GM12878 (cell line): ENCODE data around the gene PHC2.

Experiments used
- EZH2 ChIP-seq: IDR thresholded peaks from 2 replicates; pipeline ENCODE4 v1.6.1; 2012; ENCODE audit warnings: low read depth, mild to moderate bottlenecking, control low read depth, inconsistent platforms, low read length, borderline replicate concordance; ENCODE audit not compliant: control insufficient read depth
- FOS ChIP-seq: IDR thresholded peaks from 3 replicates; pipeline ENCODE4 v1.6.1; 2011; ENCODE audit warnings: borderline replicate concordance; ENCODE audit not compliant: insufficient read length; ENCODE audit errors: extremely low read depth
- TF ChIP-seq, protein P1 (sequence below): fragments of 450-650 bp; IDR thresholded peaks from 2 replicates; pipeline ENCODE4 v1.6.1; 2016; ENCODE audit warnings: mild to moderate bottlenecking, moderate library complexity, borderline replicate concordance
- TF ChIP-seq, protein P2 (sequence below), 3 experiments: IDR thresholded peaks in 2 of 3; conservative IDR thresholded peaks in 1 of 3; 2 replicates each; pipeline ENCODE4 v1.5.1; 2011; ENCODE audit warnings: low read depth in 3 of 3, low read length in 3 of 3, mild to moderate bottlenecking in 3 of 3, control low read depth in 2 of 3, moderate library complexity in 2 of 3, inconsistent platforms in 1 of 3, mixed read lengths in 1 of 3; ENCODE audit not compliant: control insufficient read depth in 2 of 3, insufficient read depth in 1 of 3; ENCODE audit errors: extremely low read depth in 1 of 3

DNA sequence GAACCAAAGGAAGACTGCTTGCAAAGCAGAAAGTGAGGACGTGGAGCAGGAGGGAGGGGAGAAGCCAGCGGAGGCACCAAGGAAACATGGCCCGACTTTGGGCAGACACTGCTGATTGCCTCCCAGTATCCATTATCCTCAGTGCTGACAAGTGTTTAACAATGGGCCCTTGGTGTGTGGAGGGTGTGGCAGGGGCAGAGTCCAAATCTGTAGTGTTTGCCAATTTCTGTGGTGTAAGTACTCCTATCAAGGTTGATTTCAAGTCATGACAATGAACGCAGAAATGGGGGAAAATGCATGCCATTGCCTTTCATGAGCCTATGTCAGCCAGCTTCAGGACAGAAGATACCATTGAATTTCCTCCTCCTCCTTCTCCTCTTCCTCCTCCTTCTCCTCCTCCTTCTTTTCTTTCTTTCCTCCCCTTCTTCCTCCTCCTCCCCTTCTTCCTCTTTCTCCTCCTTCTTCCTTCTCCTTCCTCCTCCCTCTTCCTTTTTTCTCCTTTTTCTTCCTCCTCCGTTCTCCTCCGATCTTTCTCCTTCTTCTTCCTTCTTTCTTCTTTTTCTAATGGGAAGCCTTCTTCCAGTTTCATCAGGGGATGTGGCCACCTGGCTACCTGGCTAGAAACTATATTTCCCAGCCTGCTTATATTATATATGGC lies 10.3 kb upstream of the PHC2 start:
- TF ChIP-seq, protein P1, sequence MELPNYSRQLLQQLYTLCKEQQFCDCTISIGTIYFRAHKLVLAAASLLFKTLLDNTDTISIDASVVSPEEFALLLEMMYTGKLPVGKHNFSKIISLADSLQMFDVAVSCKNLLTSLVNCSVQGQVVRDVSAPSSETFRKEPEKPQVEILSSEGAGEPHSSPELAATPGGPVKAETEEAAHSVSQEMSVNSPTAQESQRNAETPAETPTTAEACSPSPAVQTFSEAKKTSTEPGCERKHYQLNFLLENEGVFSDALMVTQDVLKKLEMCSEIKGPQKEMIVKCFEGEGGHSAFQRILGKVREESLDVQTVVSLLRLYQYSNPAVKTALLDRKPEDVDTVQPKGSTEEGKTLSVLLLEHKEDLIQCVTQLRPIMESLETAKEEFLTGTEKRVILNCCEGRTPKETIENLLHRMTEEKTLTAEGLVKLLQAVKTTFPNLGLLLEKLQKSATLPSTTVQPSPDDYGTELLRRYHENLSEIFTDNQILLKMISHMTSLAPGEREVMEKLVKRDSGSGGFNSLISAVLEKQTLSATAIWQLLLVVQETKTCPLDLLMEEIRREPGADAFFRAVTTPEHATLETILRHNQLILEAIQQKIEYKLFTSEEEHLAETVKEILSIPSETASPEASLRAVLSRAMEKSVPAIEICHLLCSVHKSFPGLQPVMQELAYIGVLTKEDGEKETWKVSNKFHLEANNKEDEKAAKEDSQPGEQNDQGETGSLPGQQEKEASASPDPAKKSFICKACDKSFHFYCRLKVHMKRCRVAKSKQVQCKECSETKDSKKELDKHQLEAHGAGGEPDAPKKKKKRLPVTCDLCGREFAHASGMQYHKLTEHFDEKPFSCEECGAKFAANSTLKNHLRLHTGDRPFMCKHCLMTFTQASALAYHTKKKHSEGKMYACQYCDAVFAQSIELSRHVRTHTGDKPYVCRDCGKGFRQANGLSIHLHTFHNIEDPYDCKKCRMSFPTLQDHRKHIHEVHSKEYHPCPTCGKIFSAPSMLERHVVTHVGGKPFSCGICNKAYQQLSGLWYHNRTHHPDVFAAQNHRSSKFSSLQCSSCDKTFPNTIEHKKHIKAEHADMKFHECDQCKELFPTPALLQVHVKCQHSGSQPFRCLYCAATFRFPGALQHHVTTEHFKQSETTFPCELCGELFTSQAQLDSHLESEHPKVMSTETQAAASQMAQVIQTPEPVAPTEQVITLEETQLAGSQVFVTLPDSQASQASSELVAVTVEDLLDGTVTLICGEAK = no peak
- TF ChIP-seq, protein P2, sequence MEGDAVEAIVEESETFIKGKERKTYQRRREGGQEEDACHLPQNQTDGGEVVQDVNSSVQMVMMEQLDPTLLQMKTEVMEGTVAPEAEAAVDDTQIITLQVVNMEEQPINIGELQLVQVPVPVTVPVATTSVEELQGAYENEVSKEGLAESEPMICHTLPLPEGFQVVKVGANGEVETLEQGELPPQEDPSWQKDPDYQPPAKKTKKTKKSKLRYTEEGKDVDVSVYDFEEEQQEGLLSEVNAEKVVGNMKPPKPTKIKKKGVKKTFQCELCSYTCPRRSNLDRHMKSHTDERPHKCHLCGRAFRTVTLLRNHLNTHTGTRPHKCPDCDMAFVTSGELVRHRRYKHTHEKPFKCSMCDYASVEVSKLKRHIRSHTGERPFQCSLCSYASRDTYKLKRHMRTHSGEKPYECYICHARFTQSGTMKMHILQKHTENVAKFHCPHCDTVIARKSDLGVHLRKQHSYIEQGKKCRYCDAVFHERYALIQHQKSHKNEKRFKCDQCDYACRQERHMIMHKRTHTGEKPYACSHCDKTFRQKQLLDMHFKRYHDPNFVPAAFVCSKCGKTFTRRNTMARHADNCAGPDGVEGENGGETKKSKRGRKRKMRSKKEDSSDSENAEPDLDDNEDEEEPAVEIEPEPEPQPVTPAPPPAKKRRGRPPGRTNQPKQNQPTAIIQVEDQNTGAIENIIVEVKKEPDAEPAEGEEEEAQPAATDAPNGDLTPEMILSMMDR (IDR thresholded peaks at IDR 0.05 in 2 of 3, conservative IDR thresholded peaks at IDR 0.05 in 1 of 3; ENCODE audit: control insufficient read depth in 2 of 3, extremely low read depth in 1 of 3, insufficient read depth in 1 of 3, low read depth in 3 of 3, low read length in 3 of 3) = no peak
- TF ChIP-seq FOS (no peak), EZH2 (no peak)
